Measurements from ENCODE around the gene PAX5. TPM values are rescaled to one million over a fixed set of nuclear protein-coding genes. Genes with fewer than 3 reads are reported as not detected.

The PAX5 gene
- total RNA-seq, 1 experiment from 2014 or later = 6.6 TPM

- no peak for ATAC-seq
- H3K4me3 Mint-ChIP-seq = no peak overlapping the region
- no peak for TF ChIP-seq NFE2L1 (CRISPR knock-in tag; IDR thresholded peaks at IDR 0.05)
- no peak for TF ChIP-seq ZNF416 (CRISPR knock-in tag; IDR thresholded peaks at IDR 0.05)
- ChIA-PET POLR2A (no interaction called here), CTCF (no interaction called here)
- H3K9me3 Mint-ChIP-seq = peaks cover 8% of the 10 kb centered on the region
- peaks cover 36% of the 10 kb centered on the region for H3K4me1 Mint-ChIP-seq
- DNase-seq (ENCODE audit: low spot score) = no peak
- H3K27ac Mint-ChIP-seq = no peak overlapping the region
- no peaks in the 10 kb centered on the region for H3K27me3 Mint-ChIP-seq (ENCODE audit: low read depth)
- peaks cover 4% of the 10 kb centered on the region; the same call in 1 of the 2 replicates for H3K36me3 Mint-ChIP-seq
Measured at GRCh38 chr9:36935332-36935731, 98.7 kb downstream of the PAX5 start.

DNA sequence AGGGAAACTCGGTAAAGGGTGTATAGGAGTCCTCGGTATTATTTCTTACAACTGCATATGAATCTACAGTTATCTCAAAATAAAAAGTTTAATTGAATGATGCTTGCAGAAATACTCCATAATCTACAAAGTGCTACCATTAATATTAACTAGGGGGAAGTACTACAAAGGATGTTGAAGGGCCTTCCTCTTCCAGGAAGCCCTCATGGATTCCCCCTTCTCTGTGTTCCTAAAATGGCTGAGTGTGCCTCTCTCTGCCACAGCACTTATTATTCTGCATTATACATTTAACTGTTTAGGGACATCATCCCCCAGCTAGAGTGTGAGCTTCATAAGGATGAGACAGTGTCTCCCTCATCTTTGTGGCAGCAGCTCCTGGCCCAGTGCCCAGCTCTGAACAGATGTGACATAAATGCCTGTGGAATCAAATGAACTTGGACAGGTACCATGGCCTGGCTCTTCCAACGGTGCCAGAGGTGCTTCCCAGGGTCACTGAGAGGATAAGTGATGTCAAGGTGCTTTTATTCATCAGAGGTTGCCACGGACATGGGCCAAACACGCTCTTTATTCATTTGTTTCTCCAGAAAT is 99.5 kb downstream of the PAX5 start:
- Mint-ChIP-seq H3K4me1 (peaks cover 31% of the 10 kb centered on the region), H3K9me3 (peaks cover 8% of the 10 kb centered on the region), H3K27me3 (ENCODE audit: low read depth) (no peaks in the 10 kb centered on the region), H3K36me3 (peaks cover 4% of the 10 kb centered on the region; the same call in 1 of the 2 replicates), H3K27ac (no peak overlapping the region), H3K4me3 (no peak overlapping the region)
- CTCF ChIA-PET = no interaction called here
- DNase-seq (ENCODE audit: low spot score) = no peak
- POLR2A ChIA-PET = no interaction called here
- TF ChIP-seq ATF2 (CRISPR knock-in tag; IDR thresholded peaks at IDR 0.05; ENCODE audit: borderline replicate concordance, low read depth) = no peak
- no peak for TF ChIP-seq CBFB (CRISPR knock-in tag; IDR thresholded peaks at IDR 0.05; ENCODE audit: low read depth)
- TF ChIP-seq TEAD4 (CRISPR knock-in tag; IDR thresholded peaks at IDR 0.05) = no peak
- TF ChIP-seq, protein P1, sequence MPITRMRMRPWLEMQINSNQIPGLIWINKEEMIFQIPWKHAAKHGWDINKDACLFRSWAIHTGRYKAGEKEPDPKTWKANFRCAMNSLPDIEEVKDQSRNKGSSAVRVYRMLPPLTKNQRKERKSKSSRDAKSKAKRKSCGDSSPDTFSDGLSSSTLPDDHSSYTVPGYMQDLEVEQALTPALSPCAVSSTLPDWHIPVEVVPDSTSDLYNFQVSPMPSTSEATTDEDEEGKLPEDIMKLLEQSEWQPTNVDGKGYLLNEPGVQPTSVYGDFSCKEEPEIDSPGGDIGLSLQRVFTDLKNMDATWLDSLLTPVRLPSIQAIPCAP (CRISPR knock-in tag; IDR thresholded peaks at IDR 0.05) = no peak
- TF ChIP-seq, protein P2, sequence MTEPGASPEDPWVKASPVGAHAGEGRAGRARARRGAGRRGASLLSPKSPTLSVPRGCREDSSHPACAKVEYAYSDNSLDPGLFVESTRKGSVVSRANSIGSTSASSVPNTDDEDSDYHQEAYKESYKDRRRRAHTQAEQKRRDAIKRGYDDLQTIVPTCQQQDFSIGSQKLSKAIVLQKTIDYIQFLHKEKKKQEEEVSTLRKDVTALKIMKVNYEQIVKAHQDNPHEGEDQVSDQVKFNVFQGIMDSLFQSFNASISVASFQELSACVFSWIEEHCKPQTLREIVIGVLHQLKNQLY (CRISPR knock-in tag; IDR thresholded peaks at IDR 0.05) = no peak
- no peak for TF ChIP-seq E2F1 (CRISPR knock-in tag; IDR thresholded peaks at IDR 0.05)
- no peak for TF ChIP-seq KAT7 (CRISPR knock-in tag; IDR thresholded peaks at IDR 0.05; ENCODE audit: borderline replicate concordance)
- TF ChIP-seq, protein P3, sequence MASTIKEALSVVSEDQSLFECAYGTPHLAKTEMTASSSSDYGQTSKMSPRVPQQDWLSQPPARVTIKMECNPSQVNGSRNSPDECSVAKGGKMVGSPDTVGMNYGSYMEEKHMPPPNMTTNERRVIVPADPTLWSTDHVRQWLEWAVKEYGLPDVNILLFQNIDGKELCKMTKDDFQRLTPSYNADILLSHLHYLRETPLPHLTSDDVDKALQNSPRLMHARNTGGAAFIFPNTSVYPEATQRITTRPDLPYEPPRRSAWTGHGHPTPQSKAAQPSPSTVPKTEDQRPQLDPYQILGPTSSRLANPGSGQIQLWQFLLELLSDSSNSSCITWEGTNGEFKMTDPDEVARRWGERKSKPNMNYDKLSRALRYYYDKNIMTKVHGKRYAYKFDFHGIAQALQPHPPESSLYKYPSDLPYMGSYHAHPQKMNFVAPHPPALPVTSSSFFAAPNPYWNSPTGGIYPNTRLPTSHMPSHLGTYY (CRISPR knock-in tag; IDR thresholded peaks at IDR 0.05) = no peak
- no peak for ATAC-seq

- no peak overlapping the region for H3K27ac Mint-ChIP-seq
Measured at GRCh38 chr9:36933676-36934215, 100.3 kb downstream of the PAX5 start.

More at GRCh38 chr9:36933676-36934215, 100.3 kb downstream of the PAX5 start:
- Mint-ChIP-seq H3K4me3 (no peak overlapping the region), H3K4me1 (peaks cover 23% of the 10 kb centered on the region), H3K9me3 (peaks cover 8% of the 10 kb centered on the region), H3K27me3 (ENCODE audit: low read depth) (no peaks in the 10 kb centered on the region), H3K36me3 (peaks cover 4% of the 10 kb centered on the region; the same call in 1 of the 2 replicates)
- ChIA-PET CTCF (no interaction called here), POLR2A (no interaction called here)
- no peak for TF ChIP-seq NFATC4 (CRISPR knock-in tag; IDR thresholded peaks at IDR 0.05)
- TF ChIP-seq CTCF (IDR thresholded peaks at IDR 0.05) = no peak
- TF ChIP-seq, protein P4, sequence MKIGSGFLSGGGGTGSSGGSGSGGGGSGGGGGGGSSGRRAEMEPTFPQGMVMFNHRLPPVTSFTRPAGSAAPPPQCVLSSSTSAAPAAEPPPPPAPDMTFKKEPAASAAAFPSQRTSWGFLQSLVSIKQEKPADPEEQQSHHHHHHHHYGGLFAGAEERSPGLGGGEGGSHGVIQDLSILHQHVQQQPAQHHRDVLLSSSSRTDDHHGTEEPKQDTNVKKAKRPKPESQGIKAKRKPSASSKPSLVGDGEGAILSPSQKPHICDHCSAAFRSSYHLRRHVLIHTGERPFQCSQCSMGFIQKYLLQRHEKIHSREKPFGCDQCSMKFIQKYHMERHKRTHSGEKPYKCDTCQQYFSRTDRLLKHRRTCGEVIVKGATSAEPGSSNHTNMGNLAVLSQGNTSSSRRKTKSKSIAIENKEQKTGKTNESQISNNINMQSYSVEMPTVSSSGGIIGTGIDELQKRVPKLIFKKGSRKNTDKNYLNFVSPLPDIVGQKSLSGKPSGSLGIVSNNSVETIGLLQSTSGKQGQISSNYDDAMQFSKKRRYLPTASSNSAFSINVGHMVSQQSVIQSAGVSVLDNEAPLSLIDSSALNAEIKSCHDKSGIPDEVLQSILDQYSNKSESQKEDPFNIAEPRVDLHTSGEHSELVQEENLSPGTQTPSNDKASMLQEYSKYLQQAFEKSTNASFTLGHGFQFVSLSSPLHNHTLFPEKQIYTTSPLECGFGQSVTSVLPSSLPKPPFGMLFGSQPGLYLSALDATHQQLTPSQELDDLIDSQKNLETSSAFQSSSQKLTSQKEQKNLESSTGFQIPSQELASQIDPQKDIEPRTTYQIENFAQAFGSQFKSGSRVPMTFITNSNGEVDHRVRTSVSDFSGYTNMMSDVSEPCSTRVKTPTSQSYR (CRISPR knock-in tag; IDR thresholded peaks at IDR 0.05) = no peak
- TF ChIP-seq MAX (CRISPR knock-in tag; IDR thresholded peaks at IDR 0.05) = no peak
- TF ChIP-seq ZNF423 (CRISPR knock-in tag; IDR thresholded peaks at IDR 0.05) = no peak
- no peak for TF ChIP-seq GTF2I (CRISPR knock-in tag; conservative IDR thresholded peaks at IDR 0.05)
- no peak for TF ChIP-seq ZNF263 (CRISPR knock-in tag; IDR thresholded peaks at IDR 0.05; ENCODE audit: low read depth)
- TF ChIP-seq ELF4 (CRISPR knock-in tag; IDR thresholded peaks at IDR 0.05; ENCODE audit: low read depth) = no peak
- ATAC-seq (no peak), DNase-seq (ENCODE audit: low spot score) (no peak)

All from WTC11 (cell line).